ENCODE data around the gene RALGPS1.
"Not testable (repeated sequence)": the region's sequence is repeated elsewhere in the genome, so short reads cannot be mapped to it uniquely, and the experiment has no call there.

The RALGPS1 gene

GRCh38 chr9:126984969-126985368 lies 70.4 kb downstream of the RALGPS1 start:
- in situ Hi-C loops (cut with MboI; ENCODE audit: low sequenced_read_pairs) = no loop called here

GRCh38 chr9:126985870-126986498 lies 71.4 kb downstream of the RALGPS1 start:
- in situ Hi-C loops (cut with MboI; ENCODE audit: low sequenced_read_pairs) = no loop called here

GRCh38 chr9:126986506-126986951 lies 71.9 kb downstream of the RALGPS1 start:
- in situ Hi-C loops (cut with MboI; ENCODE audit: low sequenced_read_pairs) = no loop called here

- in situ Hi-C loops (cut with MboI; ENCODE audit: low sequenced_read_pairs) = no loop called here
Observed at GRCh38 chr9:126988857-126989256, 74.3 kb downstream of the RALGPS1 start.

- in situ Hi-C loops (cut with MboI; ENCODE audit: low sequenced_read_pairs) = no loop called here
Observed at GRCh38 chr9:126989847-126990842, 75.6 kb downstream of the RALGPS1 start.

- in situ Hi-C loops (cut with MboI; ENCODE audit: low sequenced_read_pairs) = no loop called here
Observed at GRCh38 chr9:126991183-126991582, 76.6 kb downstream of the RALGPS1 start.

- in situ Hi-C loops (cut with MboI; ENCODE audit: low sequenced_read_pairs) = no loop called here
Observed at GRCh38 chr9:126992427-126992826, 77.8 kb downstream of the RALGPS1 start.

- in situ Hi-C loops (cut with MboI; ENCODE audit: low sequenced_read_pairs) = no loop called here
Observed at GRCh38 chr9:126999315-127000068, 84.9 kb downstream of the RALGPS1 start.

- in situ Hi-C loops (cut with MboI; ENCODE audit: low sequenced_read_pairs) = no loop called here
Observed at GRCh38 chr9:127004946-127005769, 90.6 kb downstream of the RALGPS1 start.

GRCh38 chr9:127005770-127006314 lies 91.3 kb downstream of the RALGPS1 start:
- in situ Hi-C loops (cut with MboI; ENCODE audit: low sequenced_read_pairs) = no loop called here

GRCh38 chr9:127007638-127008037 lies 93.1 kb downstream of the RALGPS1 start:
- in situ Hi-C loops (cut with MboI; ENCODE audit: low sequenced_read_pairs) = no loop called here

GRCh38 chr9:127008076-127008475 lies 93.5 kb downstream of the RALGPS1 start:
- in situ Hi-C loops (cut with MboI; ENCODE audit: low sequenced_read_pairs) = no loop called here

GRCh38 chr9:127011772-127012171 lies 97.2 kb downstream of the RALGPS1 start:
- in situ Hi-C loops (cut with MboI; ENCODE audit: low sequenced_read_pairs) = no loop called here

- in situ Hi-C loops (cut with MboI; ENCODE audit: low sequenced_read_pairs) = no loop called here
Observed at GRCh38 chr9:127012250-127012649, 97.7 kb downstream of the RALGPS1 start.

- in situ Hi-C loops (cut with MboI; ENCODE audit: low sequenced_read_pairs) = no loop called here
Observed at GRCh38 chr9:127013597-127013996, 99.0 kb downstream of the RALGPS1 start.

- in situ Hi-C loops (cut with MboI; ENCODE audit: low sequenced_read_pairs) = no loop called here
Observed at GRCh38 chr9:127014216-127014909, 99.8 kb downstream of the RALGPS1 start.

- in situ Hi-C loops (cut with MboI; ENCODE audit: low sequenced_read_pairs) = no loop called here
Observed at GRCh38 chr9:127014910-127015540, 100.4 kb downstream of the RALGPS1 start.

GRCh38 chr9:127015921-127016512 lies 101.4 kb downstream of the RALGPS1 start:
- in situ Hi-C loops (cut with MboI; ENCODE audit: low sequenced_read_pairs) = no loop called here

- in situ Hi-C loops (cut with MboI; ENCODE audit: low sequenced_read_pairs) = not testable (repeated sequence)
Observed at GRCh38 chr9:127017979-127018378, 103.4 kb downstream of the RALGPS1 start.
